WERI-Rb-1 (cell line): ENCODE measurements around the gene TXNDC16.

Experiments used
- DNase-seq: peaks from one replicate; pipeline ENCODE4 v3.0.0-alpha.2; 2020
- H3K27ac ChIP-seq: fragments of 250-450 bp; sonication (Bioruptor Pico); 2 replicates; pipeline ENCODE4 v1.5.1; 2020; ENCODE audit warnings: mild to moderate bottlenecking, moderate library complexity
- H3K27me3 ChIP-seq: fragments of 250-450 bp; sonication (Bioruptor Pico); 2 replicates; pipeline ENCODE4 v1.5.1; 2021; ENCODE audit warnings: mild to moderate bottlenecking, low read depth, moderate library complexity; ENCODE audit not compliant: insufficient read depth, severe bottlenecking
- H3K36me3 ChIP-seq: fragments of 250-450 bp; sonication (Bioruptor Pico); 2 replicates; pipeline ENCODE4 v1.5.1; 2020; ENCODE audit warnings: mild to moderate bottlenecking, moderate library complexity
- H3K4me3 ChIP-seq: 2 replicates; pipeline ENCODE4 v1.5.1; 2011; ENCODE audit warnings: low read depth, mild to moderate bottlenecking, control low read depth, low read length
- H3K9me3 ChIP-seq: fragments of 250-450 bp; sonication (Bioruptor Pico); 2 replicates; pipeline ENCODE4 v1.5.1; 2021; ENCODE audit warnings: mild to moderate bottlenecking, moderate library complexity; ENCODE audit not compliant: severe bottlenecking
- TF ChIP-seq, protein P1 (sequence below): IDR thresholded peaks from 2 replicates; pipeline ENCODE4 v1.5.1; 2011; ENCODE audit warnings: low read depth, mild to moderate bottlenecking, control low read depth, inconsistent platforms, low read length

Gene TXNDC16

DNA sequence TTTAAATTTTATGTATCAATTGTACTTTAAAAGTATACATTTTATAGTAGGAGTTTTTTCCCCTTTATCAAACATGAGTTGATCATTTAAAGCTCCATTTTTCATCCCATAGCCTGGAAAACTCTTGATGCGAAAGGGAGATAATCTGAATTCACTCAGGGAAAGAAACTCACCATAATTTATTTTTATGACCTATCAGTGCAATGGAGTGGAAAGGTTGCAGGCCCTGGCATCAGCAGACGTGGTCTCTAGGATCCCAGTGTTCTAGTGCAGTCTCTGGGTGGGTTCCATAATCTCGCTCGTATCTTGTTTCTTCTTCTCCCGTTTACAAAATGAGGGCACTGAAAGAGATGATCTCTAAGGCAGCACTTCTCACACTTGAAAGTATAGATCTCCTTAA is 153.2 kb downstream of the TXNDC16 start:
- H3K4me3 ChIP-seq: no peak overlapping the region
- no peaks in the 10 kb centered on the region for H3K9me3 ChIP-seq
- TF ChIP-seq, protein P1, sequence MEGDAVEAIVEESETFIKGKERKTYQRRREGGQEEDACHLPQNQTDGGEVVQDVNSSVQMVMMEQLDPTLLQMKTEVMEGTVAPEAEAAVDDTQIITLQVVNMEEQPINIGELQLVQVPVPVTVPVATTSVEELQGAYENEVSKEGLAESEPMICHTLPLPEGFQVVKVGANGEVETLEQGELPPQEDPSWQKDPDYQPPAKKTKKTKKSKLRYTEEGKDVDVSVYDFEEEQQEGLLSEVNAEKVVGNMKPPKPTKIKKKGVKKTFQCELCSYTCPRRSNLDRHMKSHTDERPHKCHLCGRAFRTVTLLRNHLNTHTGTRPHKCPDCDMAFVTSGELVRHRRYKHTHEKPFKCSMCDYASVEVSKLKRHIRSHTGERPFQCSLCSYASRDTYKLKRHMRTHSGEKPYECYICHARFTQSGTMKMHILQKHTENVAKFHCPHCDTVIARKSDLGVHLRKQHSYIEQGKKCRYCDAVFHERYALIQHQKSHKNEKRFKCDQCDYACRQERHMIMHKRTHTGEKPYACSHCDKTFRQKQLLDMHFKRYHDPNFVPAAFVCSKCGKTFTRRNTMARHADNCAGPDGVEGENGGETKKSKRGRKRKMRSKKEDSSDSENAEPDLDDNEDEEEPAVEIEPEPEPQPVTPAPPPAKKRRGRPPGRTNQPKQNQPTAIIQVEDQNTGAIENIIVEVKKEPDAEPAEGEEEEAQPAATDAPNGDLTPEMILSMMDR: no peak
- no peak overlapping the region for H3K27ac ChIP-seq
- no peak for DNase-seq
- H3K27me3 ChIP-seq: no peaks in the 10 kb centered on the region
- no peaks in the 10 kb centered on the region for H3K36me3 ChIP-seq

DNA sequence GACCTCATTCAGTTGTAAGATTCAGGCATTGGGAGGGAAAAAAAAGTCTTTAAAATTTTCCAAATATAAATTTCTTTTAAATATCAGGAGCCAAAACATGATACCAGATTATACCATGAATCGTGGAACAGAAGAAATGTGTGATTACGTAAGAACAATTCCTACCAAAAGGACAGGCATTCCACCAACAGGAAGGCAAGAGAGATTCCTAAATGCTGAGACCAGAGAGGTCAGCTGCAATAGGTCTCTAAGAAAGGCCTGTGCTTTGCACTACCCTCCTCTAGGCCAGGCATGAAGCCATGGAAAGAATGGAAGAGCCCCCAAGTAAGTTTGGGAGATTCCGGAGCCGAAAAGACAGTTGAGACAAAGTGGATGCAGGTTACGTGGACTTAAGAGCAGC is 154.5 kb downstream of the TXNDC16 start:
- Histone ChIP-seq H3K4me3 (no peak overlapping the region), H3K36me3 (no peaks in the 10 kb centered on the region), H3K27ac (no peak overlapping the region), H3K27me3 (no peaks in the 10 kb centered on the region), H3K9me3 (no peaks in the 10 kb centered on the region)
- TF ChIP-seq, protein P1: no peak
- DNase-seq: no peak

DNA sequence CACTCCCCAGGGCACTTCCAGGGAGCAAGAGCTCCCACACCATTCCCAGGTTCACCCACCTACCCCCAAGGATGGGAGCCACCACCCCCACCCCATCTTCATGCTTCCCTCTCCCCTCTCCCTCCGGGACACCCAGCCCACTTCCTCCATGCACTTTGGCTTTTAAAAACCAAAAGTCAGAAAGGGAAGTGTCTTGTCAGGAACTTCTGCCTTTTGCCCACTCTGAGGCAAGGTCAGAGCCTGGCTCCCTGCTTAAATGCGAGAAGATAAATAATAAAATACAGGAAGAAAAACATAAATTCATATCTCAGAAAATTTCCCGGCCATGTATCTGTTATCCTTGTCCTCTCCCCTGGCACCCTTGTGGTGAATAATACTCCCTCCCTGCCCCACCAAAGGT is 156.6 kb downstream of the TXNDC16 start:
- H3K36me3 ChIP-seq: no peaks in the 10 kb centered on the region
- no peaks in the 10 kb centered on the region for H3K9me3 ChIP-seq
- H3K4me3 ChIP-seq: no peak overlapping the region
- no peaks in the 10 kb centered on the region for H3K27me3 ChIP-seq
- TF ChIP-seq, protein P1: no peak
- no peak for DNase-seq
- no peak overlapping the region for H3K27ac ChIP-seq

DNA sequence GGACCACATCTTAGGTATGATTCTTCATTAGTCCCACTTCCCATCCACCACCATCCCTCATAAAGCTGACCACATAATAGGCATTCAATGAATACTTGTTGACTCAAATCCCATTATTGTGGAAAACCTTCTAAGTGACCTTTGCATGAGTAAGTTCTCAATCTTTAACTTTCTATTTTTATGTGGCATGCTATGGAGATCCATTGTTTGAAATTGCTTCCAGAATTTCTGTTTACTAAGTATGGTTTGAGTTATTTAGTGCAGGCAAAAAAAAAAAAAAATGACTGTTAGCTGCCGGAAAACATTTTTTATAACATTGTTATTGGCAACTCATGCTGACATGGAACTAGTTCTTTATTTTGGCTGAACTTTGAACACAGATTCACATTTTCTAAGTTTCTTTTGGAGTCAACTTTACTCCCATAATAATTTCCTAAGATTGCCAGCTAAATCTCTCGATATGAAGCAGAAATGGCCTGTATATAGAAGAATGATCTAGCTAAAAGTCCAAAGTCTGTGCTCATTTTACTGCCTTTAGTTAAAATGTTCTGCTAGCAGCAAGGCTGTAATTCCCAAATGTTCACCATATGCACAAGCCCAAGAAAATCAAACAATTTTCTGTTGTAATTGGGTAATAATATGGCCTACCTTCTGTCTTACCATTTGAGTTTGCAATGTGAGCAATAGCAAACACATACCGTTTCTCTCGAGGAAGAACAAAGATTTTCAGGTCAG is 160.3 kb downstream of the TXNDC16 start:
- TF ChIP-seq, protein P1: no peak
- H3K27ac ChIP-seq: no peak overlapping the region
- H3K4me3 ChIP-seq: no peak overlapping the region
- H3K9me3 ChIP-seq: no peaks in the 10 kb centered on the region
- H3K27me3 ChIP-seq: no peaks in the 10 kb centered on the region
- no peaks in the 10 kb centered on the region for H3K36me3 ChIP-seq
- DNase-seq: no peak
